GM12892 (cell line): ENCODE data around the gene CC2D1B.

Source experiments
- DNase-seq: peaks from one replicate; pipeline ENCODE4 v3.0.0; 2011; ENCODE audit not compliant: insufficient read length
- FAIRE-seq: peaks from 2 replicates; lab custom pipeline; 2011; peaks lifted over from hg19 to GRCh38; lab: Jason Lieb, UNC
- POLR2A ChIP-seq: IDR thresholded peaks from 2 replicates; pipeline ENCODE4 v1.6.1; 2011; ENCODE audit warnings: low read depth, low read length, control low read depth
- POLR2AphosphoS5 ChIP-seq: IDR thresholded peaks from 2 replicates; pipeline ENCODE4 v1.6.1; 2011; ENCODE audit warnings: low read depth, low read length, control low read depth
- TAF1 ChIP-seq: IDR thresholded peaks from 2 replicates; pipeline ENCODE4 v1.6.1; 2011; ENCODE audit warnings: low read depth, mild to moderate bottlenecking, control low read depth, low read length, borderline replicate concordance

CC2D1B gene

DNA sequence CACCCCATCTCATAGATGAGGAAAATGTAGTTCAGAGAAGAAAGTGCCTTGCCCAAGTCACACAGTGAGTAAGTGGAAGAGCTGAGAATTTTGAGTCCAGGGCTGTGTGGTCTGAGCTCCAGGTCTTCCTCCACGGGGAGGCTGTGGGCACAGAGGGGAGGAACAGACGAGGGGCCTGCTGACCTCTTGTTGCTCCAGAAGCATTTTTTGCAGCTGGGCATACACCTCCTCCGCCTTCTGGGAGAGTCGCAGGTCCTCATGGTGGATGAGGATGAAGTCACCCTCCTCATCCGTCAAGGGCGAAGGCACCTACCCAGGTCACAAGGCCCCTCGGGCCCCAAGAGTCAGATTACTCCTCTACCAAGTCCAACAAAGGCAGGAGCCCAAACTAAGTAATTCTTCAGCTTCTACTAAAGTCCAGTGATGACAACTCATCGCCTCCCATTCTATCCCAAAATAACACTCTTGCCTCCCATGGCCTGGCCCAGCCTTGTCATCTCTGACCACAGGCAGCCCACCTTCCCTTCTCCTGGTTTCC lies 9.1 kb downstream of the CC2D1B start:
- FAIRE-seq = no peak
- DNase-seq = no peak
- no peak for TF ChIP-seq TAF1

DNA sequence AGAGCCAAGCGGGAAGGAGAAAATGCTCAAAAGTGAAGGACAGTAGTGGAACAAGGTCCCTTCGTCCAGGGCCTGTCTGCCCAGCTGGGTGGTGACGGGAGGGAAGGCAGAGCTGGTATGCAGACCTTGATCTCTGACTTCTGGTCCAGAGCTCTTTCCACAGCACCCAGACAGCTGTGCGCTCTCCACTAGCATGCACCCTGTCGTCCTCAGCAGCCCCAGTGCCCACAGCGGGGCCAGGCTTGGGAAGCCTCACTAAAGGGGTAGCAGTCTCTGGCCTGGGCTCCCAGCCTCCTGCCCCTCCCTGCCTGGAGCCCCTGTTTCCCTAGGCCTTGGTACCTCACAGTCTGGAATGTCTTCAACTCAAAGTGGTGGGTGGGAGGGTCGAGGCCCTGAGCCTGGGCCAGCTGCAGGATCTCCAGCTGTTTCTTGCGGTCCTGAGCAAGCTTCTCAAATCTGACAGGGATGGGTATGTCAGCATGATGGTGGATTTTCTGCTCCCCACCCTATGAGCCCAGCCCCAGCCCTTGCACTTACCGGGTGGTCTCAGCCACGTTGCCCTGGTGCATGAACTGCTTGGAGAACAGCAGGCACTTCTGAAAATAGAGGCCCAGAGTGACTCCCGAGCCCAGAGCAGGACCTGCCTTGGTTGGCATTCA lies 10.0 kb downstream of the CC2D1B start:
- TF ChIP-seq POLR2A = no peak
- TF ChIP-seq TAF1 = no peak
- TF ChIP-seq POLR2AphosphoS5 = no peak
- no peak for DNase-seq
- no peak for FAIRE-seq

DNA sequence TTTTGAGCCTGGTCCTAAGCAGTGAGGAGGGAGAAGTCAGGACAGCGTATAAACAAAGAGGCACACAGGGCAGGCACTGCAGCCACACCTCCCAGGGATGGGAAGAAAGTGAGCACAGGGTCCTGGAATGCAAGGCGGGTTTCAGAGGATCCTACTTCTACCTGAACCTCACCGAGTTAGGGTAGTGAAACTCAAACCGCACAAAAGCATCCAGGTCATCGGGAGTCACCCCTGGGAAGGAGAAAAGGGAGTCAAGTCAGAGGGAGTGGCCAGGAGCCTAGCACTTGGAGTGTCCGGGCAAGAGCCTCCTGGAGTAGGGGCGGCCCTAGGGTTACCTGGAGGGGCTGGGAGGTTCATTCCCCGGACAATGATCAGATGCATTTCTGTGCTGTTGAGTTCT lies 10.6 kb downstream of the CC2D1B start:
- FAIRE-seq = no peak
- TF ChIP-seq POLR2A (no peak), POLR2AphosphoS5 (no peak), TAF1 (no peak)
- DNase-seq = no peak

DNA sequence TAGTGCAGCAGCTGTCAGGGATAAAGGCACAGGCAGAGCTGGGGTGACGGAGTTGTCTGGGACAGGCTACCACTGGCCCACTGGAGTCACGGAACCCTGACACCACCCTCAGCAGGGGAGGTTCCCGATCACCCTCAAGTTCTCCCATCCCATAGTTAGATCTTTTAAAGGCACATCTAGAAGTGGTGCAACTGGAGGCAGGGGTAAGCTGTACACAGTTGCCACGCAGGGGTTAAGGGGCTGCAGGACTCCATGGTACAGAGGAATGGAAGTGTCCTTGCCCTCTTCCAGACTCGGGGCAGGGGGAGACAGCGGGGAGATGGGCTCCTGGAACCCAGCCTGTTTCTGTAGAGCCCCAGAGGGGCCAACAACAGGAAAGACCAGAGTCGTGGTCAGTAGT lies 13.3 kb downstream of the CC2D1B start:
- TF ChIP-seq POLR2AphosphoS5 (no peak; the same call in 1 of the 2 replicates), TAF1 (no peak), POLR2A (no peak)
- no peak for DNase-seq
- no peak for FAIRE-seq

DNA sequence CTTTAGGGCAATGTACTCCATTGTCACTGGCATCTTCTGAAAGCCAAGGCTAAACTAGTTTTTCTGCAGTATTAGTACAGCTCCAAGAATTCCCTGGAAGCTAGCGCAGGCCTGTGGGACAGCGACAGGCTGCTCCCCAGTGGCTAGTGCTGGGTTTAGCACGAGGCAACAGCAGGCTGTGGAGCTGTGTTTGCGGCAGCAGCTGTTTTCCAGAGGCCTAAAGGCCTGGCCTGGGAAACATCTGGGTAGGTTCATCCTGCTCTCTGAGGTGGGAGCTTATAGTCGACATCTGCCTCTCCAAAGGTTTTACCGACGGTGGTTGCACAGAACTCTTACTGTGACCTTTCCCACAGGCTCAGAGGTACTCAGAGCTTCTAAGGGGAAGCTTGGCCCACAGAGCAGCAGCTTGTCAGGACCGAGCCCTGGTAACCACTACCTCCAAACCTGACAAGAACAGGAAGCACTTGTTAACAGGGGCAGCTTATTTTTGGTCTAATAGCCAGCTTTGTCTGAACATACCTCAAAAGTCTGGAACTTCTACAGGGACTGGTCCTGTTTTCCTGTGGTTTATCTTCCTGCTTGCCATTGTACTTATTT lies 17.2 kb downstream of the CC2D1B start:
- FAIRE-seq (no peak), DNase-seq (no peak)
- TF ChIP-seq POLR2A = no peak
- no peak for TF ChIP-seq POLR2AphosphoS5
- TF ChIP-seq TAF1 = no peak

DNA sequence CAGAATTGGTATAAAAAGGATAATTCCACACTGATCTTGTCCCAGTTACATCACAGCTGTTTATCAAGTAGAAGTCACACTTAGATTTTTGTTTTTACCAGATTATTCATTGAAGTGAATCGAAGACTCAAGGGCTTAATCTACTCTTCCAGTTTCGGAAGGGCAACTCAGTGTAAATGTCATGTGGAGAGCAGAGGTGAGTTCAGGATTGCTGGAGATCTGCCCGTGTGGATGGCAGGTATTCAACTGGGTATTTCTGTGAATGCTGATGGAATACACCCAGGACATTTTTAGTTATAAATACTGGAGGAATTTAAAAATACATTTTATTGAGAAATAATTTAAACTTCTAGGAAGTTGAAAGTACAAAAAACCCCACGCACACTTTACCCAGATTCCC lies 19.4 kb downstream of the CC2D1B start:
- FAIRE-seq = no peak
- TF ChIP-seq POLR2A (no peak), TAF1 (no peak), POLR2AphosphoS5 (no peak)

DNA sequence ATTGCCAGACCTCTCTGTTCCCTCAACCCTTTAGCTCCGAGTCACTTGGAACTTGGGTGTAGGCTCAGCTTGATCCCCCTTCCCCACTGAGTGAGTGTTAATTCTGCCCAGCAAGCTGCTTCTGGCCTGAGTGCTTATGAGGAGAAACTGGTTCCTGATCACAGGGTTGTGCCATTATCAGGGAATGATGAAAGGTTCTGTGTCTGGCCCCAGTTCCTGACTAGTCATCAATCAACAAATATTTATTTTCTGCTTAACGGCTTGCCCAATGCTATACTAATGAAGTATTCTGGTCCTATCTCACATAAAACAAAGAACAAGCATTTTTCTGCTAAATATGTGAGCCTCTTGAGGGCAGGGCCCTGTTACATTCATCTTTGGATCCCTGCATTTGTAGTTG lies 20.8 kb downstream of the CC2D1B start:
- FAIRE-seq = no peak
- no peak for TF ChIP-seq POLR2AphosphoS5
- no peak for TF ChIP-seq POLR2A
- TF ChIP-seq TAF1 = no peak
- DNase-seq = no peak

More for the DNA sequence above, 19.4 kb downstream of the CC2D1B start:
- no peak for DNase-seq

DNA sequence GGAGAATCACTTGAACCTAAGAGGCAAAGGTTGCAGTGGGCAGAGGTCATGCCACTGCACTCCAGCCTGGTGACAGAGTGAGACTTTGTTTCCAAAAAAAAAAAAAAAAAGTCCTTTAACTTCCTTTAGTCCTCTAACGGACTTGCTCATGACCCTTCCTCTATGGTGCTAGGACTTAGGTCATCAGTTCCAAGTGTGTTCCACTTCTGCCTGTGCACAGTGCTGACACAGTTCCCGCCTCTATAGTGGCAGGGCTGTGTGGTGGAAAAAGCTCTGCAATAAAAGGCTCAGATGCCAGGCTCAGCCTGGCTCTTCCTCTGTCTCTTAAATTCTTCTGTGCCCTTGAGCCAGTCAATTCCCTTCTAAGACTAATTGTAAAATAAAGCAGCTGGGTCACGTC lies 22.0 kb downstream of the CC2D1B start:
- no peak for DNase-seq
- FAIRE-seq = no peak
- no peak for TF ChIP-seq POLR2A
- no peak for TF ChIP-seq TAF1
- no peak for TF ChIP-seq POLR2AphosphoS5

DNA sequence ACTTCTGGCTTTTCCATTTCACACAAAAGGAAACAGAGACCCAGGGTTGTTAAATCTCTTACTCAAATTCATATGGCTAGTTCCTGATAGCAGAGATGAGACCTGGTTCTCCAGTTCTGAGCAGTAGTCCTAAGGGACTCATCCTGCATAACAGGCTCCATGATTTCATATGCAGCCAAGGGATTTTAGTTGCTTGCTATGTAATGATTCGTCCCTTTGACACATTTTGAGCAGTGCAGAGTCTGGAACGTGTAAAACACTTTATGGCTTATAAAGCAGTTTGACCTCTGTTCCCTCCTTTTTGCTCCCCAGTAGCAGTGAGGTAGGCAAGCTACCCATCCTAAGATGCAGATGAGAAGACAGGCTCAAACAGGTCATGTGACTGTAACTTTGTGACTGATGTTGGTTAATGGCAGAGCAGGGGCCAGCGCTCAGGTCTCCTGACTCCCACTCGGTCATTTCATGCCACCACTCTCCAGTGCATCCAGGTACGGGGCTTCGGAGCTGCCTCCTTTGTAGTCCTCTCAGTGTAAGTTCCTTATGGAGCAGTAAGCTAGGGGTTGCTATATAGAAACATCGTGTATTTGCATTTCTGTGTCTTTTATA lies 24.2 kb downstream of the CC2D1B start:
- no peak for TF ChIP-seq POLR2A
- TF ChIP-seq TAF1 = no peak
- TF ChIP-seq POLR2AphosphoS5 = no peak
- DNase-seq (no peak), FAIRE-seq (no peak)

DNA sequence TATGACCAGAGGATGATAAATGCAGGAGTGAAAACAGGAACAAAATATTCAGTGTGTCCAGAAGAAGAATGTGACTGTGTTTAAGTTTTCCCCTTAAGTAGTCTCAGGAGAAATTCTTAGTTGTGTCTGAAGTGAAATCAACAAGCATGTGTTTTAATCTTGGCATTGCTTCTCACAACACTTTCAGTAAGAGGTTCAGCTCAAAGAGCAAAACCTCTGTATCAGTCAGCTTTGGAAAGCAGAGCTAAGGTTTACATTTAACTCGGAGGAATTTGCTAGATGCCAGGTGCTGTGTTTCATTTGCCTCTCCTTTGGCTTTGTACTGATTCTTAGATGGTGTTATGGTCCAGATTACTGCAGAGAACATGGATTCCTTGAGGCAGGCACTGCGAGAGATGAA lies 28.6 kb downstream of the CC2D1B start:
- no peak for DNase-seq
- no peak for TF ChIP-seq TAF1
- TF ChIP-seq POLR2AphosphoS5 = no peak
- TF ChIP-seq POLR2A = no peak
- no peak for FAIRE-seq

DNA sequence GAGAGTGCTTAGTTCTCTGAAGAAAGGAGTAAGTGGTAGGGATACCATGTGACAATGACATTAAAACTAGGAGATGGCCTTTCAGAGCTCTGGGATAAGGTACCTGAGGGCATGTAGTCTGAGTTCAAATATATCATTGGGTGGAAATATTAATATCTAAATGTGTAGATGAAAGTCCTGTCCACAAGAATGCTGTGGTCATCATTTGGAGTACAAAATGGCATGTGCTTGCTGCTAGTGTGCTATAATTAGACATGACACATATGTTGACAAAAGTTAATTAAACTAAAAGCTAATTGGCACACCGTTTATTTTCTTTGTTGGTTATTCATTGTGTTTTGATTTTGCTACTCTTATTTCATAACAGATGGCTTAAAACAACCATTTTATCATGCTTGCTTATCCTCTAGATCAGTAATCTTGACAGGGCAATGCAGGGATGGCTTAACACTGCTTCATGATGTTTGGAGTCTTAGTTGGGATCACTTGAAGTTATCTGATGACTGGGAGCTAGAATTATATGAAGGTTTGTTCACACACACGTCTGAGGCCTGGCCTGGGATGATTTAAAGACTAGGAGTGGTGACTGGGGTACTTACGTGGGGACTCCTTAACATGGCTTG lies 31.0 kb downstream of the CC2D1B start:
- no peak for FAIRE-seq
- no peak for DNase-seq
- TF ChIP-seq POLR2A (no peak), TAF1 (no peak), POLR2AphosphoS5 (no peak)

DNA sequence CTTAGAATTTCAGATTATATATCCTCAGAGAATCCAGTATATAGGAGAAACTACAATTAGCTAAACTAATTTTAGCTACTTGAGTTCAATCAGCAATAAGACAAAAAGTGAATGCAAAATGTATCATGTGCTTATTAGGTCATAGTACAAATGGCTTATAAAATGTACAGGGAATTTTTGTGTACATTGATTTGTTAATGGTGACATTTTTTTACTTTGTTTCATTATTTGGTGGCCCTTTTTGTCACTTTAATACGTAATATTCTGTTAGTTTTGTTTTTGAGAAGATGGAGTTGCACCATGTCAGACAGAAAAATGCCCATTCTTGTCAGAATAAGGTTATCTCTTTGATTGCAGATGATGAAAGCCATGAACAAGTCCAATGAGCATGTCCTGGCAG lies 33.6 kb downstream of the CC2D1B start:
- no peak for FAIRE-seq
- no peak for DNase-seq
- TF ChIP-seq TAF1 (no peak), POLR2A (no peak), POLR2AphosphoS5 (no peak)
